M059J (cell line): ENCODE results near the gene HPCAL1. TPM values are rescaled to one million over a fixed set of nuclear protein-coding genes. Genes with fewer than 3 reads are reported as not detected.

ENCODE experiments used
- DNase-seq: peaks from one replicate; pipeline ENCODE4 v3.0.0-alpha.2; 2012; ENCODE audit warnings: low read depth
- total RNA-seq: library from RNA; depleted of rRNA; stranded (reverse); fragments of >200 nt; shearing (Covaris generic); gene quantifications from 2 replicates; pipeline ENCODE4 v1.2.3, GENCODE V29; 2014

HPCAL1 gene
- total RNA-seq, 1 experiment from 2014 or later = 267 TPM

GRCh38 chr2:10407432-10407831, 104.7 kb downstream of the HPCAL1 start:
- no peak for DNase-seq

- peak; percentile 95 for DNase-seq
Measured at GRCh38 chr2:10407841-10408648, 105.3 kb downstream of the HPCAL1 start.

- DNase-seq = peak; percentile 73
Measured at GRCh38 chr2:10408649-10409579, 106.2 kb downstream of the HPCAL1 start.

GRCh38 chr2:10410001-10410822, 107.5 kb downstream of the HPCAL1 start:
- no peak for DNase-seq

- DNase-seq = no peak
Measured at GRCh38 chr2:10410823-10411437, 108.2 kb downstream of the HPCAL1 start.

- DNase-seq = no peak
Measured at GRCh38 chr2:10411557-10411956, 108.9 kb downstream of the HPCAL1 start.

- peak; percentile 65 for DNase-seq
Measured at GRCh38 chr2:10412380-10412779, 109.7 kb downstream of the HPCAL1 start.

- DNase-seq = peak; percentile 57
Measured at GRCh38 chr2:10413503-10413902, 110.8 kb downstream of the HPCAL1 start.

- peak; percentile 83 for DNase-seq
Measured at GRCh38 chr2:10413991-10414451, 111.3 kb downstream of the HPCAL1 start.

- DNase-seq = no peak
Measured at GRCh38 chr2:10414591-10414990, 111.9 kb downstream of the HPCAL1 start.

GRCh38 chr2:10415048-10415447, 112.3 kb downstream of the HPCAL1 start:
- DNase-seq = no peak

GRCh38 chr2:10415640-10416039, 112.9 kb downstream of the HPCAL1 start:
- DNase-seq = no peak

GRCh38 chr2:10417551-10418335, 115.0 kb downstream of the HPCAL1 start:
- no peak for DNase-seq

GRCh38 chr2:10419553-10420257, 117.0 kb downstream of the HPCAL1 start:
- DNase-seq = no peak

GRCh38 chr2:10422251-10422650, 119.5 kb downstream of the HPCAL1 start:
- no peak for DNase-seq

GRCh38 chr2:10422732-10423399, 120.2 kb downstream of the HPCAL1 start:
- DNase-seq = no peak

GRCh38 chr2:10423400-10423774, 120.7 kb downstream of the HPCAL1 start:
- DNase-seq = no peak

- no peak for DNase-seq
Measured at GRCh38 chr2:10424051-10424450, 121.3 kb downstream of the HPCAL1 start.

GRCh38 chr2:10424916-10425505, 122.3 kb downstream of the HPCAL1 start:
- no peak for DNase-seq
